ENCODE data around the gene NSUN5.
"Not testable (repeated sequence)": the region's sequence is repeated elsewhere in the genome, so short reads cannot be mapped to it uniquely, and the experiment has no call there.

The NSUN5 gene

DNA sequence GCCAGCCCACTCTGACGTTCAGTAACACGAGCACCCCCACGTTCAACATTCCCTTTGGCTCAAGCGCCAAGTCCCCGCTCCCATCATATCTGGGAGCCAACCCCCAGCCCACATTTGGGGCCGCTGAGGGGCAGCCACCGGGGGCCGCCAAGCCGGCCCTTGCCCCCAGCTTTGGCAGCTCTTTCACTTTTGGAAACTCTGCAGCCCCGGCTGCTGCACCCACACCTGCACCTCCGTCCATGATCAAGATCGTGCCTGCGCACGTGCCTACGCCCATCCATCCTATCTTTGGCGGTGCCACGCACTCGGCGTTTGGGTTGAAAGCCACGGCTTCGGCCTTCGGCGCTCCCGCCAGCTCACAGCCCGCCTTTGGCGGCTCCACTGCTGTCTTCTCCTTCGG lies 10.9 kb downstream of the NSUN5 start:
- not testable (repeated sequence) for DNase-seq (ENCODE audit: insufficient read length, low spot score); FAIRE-seq

DNA sequence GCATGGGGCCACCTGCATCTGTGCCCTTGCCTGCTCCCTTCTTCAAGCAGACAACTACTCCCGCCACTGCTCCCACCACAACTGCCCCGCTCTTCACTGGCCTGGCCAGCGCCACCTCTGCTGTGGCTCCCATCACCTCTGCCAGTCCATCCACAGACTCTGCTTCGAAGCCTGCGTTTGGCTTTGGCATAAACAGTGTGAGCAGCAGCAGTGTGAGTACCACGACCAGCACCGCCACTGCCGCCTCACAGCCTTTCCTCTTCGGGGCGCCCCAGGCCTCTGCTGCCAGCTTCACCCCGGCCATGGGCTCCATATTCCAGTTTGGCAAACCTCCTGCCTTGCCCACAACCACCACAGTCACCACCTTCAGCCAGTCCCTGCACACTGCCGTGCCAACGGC lies 11.4 kb downstream of the NSUN5 start:
- FAIRE-seq; DNase-seq (ENCODE audit: insufficient read length, low spot score): not testable (repeated sequence)

DNA sequence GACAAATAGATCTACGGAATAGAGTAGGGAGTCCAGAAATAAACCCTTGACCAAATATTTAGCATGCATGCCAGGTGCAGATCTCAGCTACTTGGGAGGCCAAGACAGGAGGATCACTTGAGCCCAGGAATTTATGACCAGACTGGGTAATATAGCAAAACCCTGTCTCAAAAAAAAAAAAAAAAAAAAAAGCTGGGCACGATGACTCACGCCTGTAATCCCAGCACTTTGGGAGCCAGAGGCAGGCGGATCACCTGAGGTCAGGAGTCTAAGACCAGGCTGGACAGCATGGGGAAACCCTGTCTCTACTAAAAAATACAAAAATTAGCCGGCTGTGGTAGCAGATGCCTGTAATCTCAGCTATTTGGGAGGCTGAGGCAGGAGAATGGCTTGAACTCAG lies 31.4 kb downstream of the NSUN5 start:
- not testable (repeated sequence) for FAIRE-seq; DNase-seq (ENCODE audit: insufficient read length, low spot score)

DNA sequence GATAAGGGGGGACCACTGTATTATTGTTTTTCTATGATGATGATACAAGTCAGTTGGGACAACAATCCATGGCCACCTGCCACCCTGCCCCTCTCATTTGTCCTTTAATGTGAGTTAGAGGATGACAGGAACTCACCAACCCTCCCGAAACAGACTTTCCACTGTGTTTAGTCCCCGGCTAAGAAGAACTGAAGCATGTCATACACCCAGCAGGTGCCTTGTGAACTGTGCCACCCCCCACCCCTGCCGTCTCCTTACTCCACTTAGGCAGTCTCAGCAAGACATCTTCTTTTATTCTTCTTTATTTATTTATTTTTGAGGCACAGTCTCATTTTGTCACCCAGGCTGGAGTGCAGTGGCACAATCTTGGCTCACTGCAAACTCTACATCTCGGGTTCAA lies 40.8 kb downstream of the NSUN5 start:
- DNase-seq (ENCODE audit: insufficient read length, low spot score); FAIRE-seq: not testable (repeated sequence)

DNA sequence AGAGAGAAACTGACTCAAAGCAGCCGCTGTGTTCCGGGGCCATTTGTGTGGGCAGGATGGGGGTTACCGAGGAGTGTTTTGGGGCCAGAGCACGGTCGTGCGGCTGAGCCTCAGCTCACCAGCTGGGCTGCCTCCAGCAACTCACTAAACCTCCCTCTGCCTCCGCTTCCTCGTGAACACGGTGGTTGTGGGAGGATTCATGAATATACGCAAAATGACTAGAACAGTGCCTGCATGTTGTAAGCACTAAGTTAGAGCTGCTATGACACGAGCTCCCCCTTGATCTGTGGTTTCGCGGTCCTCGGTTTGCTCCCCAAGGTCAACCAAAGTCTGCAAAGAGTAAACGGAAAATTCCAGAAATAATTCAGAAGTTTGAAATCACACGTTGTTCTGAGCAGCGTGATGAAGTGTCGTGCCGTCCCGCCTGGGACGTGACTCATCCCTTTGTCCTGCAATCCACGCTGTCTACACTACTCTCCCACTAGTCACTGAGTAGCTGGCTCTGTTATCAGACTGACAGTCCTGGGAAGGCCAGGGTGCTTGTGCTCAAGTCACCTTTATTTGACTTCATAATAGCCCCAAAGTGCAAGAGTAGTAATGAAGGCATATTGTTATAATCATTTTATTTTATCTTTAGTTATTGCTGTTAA lies 41.8 kb downstream of the NSUN5 start:
- FAIRE-seq; DNase-seq (ENCODE audit: insufficient read length, low spot score): not testable (repeated sequence)

DNA sequence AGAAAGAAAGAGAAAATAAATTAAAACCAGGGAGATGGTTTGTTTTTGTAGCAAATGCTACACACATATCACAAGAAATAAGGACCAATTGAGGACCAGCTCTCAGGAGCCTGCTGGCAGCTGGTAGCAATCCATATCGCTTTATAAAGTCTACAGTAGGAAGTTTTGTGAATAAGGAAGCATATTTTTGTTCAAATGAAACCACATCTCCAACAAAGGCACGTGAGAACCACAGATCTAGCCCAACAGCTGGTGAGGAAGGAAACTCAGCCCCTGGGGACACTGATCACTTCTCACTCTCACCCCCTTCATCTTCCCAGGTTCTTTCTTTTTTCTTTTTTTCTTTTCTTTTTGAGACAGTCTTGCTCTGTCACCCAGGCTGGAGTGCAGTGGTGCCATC lies 46.2 kb downstream of the NSUN5 start:
- not testable (repeated sequence) for FAIRE-seq; DNase-seq (ENCODE audit: insufficient read length, low spot score)
